Stomach (tissue), 4 donors: Measurements from ENCODE around the gene HMX1.

Experiments used
- CTCF ChIP-seq, 7 experiments: fragments of 450-650 bp in 4 of 7; fragments of 200-600 bp in 3 of 7; sonication (generic) in 3 of 7; IDR thresholded peaks; one replicate each; pipeline ENCODE4 v1.5.1; 2016 to 2019; ENCODE audit warnings: antibody characterized with exemption in 7 of 7, control low read depth in 2 of 7, mild to moderate bottlenecking in 1 of 7
- POLR2A ChIP-seq, 4 donors: fragments of 450-650 bp; IDR thresholded peaks; one replicate each; pipeline ENCODE4 v1.6.1; 2016; ENCODE audit warnings: antibody characterized with exemption in 4 of 4, control low read depth in 2 of 4, mild to moderate bottlenecking in 1 of 4, moderate library complexity in 1 of 4
- POLR2AphosphoS5 ChIP-seq, 3 donors: sonication (generic); formaldehyde crosslinking; IDR thresholded peaks; one replicate each; pipeline ENCODE4 v1.6.1; 2016; ENCODE audit warnings: antibody characterized with exemption in 3 of 3

GRCh38 chr4:8913121-8913857, 41.6 kb upstream of the HMX1 start:
- TF ChIP-seq CTCF (IDR thresholded peaks at IDR 0.05) (no peak), POLR2A (IDR thresholded peaks at IDR 0.05) (no peak), POLR2AphosphoS5 (IDR thresholded peaks at IDR 0.05) (no peak)
